Measurements from ENCODE around the gene WIF1. TPM values are rescaled to one million over a fixed set of nuclear protein-coding genes. Genes with fewer than 3 reads are reported as not detected.

The WIF1 gene
- total RNA-seq, 1 donor from 2014 or later = 97.0 TPM

DNA sequence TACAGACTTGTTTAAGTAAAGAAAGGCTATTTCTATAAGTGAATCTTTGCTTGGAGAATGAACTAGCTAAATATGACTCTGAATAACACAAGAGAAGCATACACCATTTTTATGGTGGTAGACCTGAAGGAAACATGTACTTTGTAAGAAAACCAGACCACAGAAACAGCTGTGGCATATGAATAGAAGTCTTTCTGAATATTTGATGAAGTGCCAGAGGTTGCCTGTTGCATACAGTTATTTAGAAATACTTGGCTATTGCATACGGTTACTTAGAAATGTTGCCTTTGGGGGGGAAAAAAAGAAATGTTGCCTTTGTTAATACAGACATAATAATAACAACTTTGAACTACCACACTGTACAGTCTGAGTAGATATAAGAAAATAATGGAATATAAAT, 31.5 kb upstream of the WIF1 start:
- ATAC-seq = no peak
- Histone ChIP-seq H3K36me3 (no peaks in the 10 kb centered on the region), H3K4me3 (no peak overlapping the region), H3K4me1 (no peaks in the 10 kb centered on the region), H3K27ac (no peak overlapping the region), H3K27me3 (ENCODE audit: low read depth) (no peaks in the 10 kb centered on the region), H3K9me3 (no peaks in the 10 kb centered on the region)
- intact Hi-C loops (cut with DNase I) = no loop called here
- DNase-seq = no peak
- TF ChIP-seq CTCF (IDR thresholded peaks at IDR 0.05) = no peak

DNA sequence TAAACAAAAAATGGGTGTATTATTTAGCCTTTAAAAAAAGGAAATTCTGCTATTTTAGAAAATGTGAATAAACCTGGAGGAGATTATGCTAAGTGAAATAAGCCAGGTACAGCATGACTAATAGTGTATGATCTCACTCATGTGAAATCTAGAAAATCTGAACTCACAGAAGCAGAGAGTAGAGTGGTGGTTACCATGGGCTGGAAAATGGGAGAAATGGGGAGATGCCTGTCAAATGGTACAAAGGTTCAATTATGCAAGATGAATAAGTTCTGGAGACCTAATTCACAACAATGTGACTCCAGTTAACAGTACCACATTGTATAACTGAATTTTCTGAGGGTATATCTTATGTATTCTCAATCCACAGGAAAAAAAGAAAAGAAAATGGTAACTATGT, 30.9 kb upstream of the WIF1 start:
- Histone ChIP-seq H3K27ac (no peak overlapping the region), H3K4me3 (no peak overlapping the region), H3K27me3 (ENCODE audit: low read depth) (no peaks in the 10 kb centered on the region), H3K4me1 (no peaks in the 10 kb centered on the region), H3K9me3 (no peaks in the 10 kb centered on the region), H3K36me3 (no peaks in the 10 kb centered on the region)
- no peak for TF ChIP-seq CTCF (IDR thresholded peaks at IDR 0.05)
- DNase-seq (no peak), ATAC-seq (no peak)
- intact Hi-C loops (cut with DNase I) = no loop called here

GRCh38 chr12:65147312-65147905, 26.3 kb upstream of the WIF1 start:
- no peak overlapping the region for H3K4me3 ChIP-seq
- no peak overlapping the region for H3K27ac ChIP-seq
- H3K9me3 ChIP-seq = no peaks in the 10 kb centered on the region
- DNase-seq (no peak), ATAC-seq (no peak)
- no peaks in the 10 kb centered on the region for H3K27me3 ChIP-seq (ENCODE audit: low read depth)
- intact Hi-C loops (cut with DNase I) = no loop called here
- TF ChIP-seq CTCF (IDR thresholded peaks at IDR 0.05) = no peak
- H3K4me1 ChIP-seq = no peaks in the 10 kb centered on the region
- no peaks in the 10 kb centered on the region for H3K36me3 ChIP-seq

DNA sequence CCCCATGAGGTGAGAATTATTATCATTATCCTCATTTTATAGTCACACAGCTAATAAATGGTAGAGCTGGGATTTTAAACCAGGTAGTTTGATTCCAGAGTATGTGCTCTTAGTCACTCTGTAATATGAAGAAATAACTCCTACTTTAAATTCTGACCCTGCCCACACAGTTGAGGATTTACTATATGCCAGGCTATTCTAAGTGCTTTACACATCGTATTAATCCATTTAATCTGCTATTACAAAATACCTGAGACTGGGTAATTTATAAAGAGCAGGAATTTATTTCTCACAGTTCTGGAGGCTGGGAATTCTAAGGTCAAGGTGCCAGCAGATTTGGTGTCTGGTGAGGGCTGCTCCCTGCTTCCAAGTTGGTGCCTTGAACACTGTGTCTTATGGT, 19.6 kb upstream of the WIF1 start:
- TF ChIP-seq CTCF (IDR thresholded peaks at IDR 0.05) = no peak
- ATAC-seq (no peak), DNase-seq (no peak)
- intact Hi-C loops (cut with DNase I) = no loop called here
- H3K9me3 ChIP-seq = peaks cover 7% of the 10 kb centered on the region
- H3K4me3 ChIP-seq = no peak overlapping the region
- H3K27me3 ChIP-seq (ENCODE audit: low read depth) = no peaks in the 10 kb centered on the region
- no peaks in the 10 kb centered on the region for H3K36me3 ChIP-seq
- no peaks in the 10 kb centered on the region for H3K4me1 ChIP-seq
- H3K27ac ChIP-seq = no peak overlapping the region

DNA sequence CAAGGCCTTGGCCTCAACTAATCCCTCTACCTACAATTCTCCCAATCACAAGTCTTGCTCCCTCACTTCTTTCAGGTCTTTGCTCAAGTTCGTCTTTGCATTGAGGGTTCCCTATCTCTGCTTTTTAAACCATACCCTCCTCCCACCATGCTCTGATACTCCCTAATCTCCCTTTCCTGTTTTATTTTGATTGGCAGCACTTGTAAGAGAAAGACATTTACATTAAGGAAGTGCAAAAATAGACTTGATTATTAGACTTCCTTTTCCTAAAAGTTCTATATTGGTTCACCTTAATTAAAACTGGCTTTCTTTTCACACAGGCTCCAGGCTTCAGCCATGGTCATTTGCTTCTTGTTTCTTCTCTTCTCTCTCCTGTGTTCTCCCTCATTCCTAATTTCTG, 18.3 kb upstream of the WIF1 start:
- Histone ChIP-seq H3K27me3 (ENCODE audit: low read depth) (no peaks in the 10 kb centered on the region), H3K27ac (no peak overlapping the region), H3K4me3 (no peak overlapping the region), H3K36me3 (no peaks in the 10 kb centered on the region), H3K4me1 (no peaks in the 10 kb centered on the region), H3K9me3 (peaks cover 10% of the 10 kb centered on the region)
- intact Hi-C loops (cut with DNase I) = no loop called here
- DNase-seq (no peak), ATAC-seq (no peak)
- TF ChIP-seq CTCF (IDR thresholded peaks at IDR 0.05) = no peak

GRCh38 chr12:65133879-65134278, 12.8 kb upstream of the WIF1 start:
- Histone ChIP-seq H3K9me3 (peaks cover 10% of the 10 kb centered on the region), H3K27ac (no peak overlapping the region), H3K27me3 (ENCODE audit: low read depth) (no peaks in the 10 kb centered on the region), H3K36me3 (no peaks in the 10 kb centered on the region), H3K4me3 (no peak overlapping the region), H3K4me1 (no peaks in the 10 kb centered on the region)
- ATAC-seq (no peak), DNase-seq (no peak)
- no peak for TF ChIP-seq CTCF (IDR thresholded peaks at IDR 0.05)
- intact Hi-C loops (cut with DNase I) = no loop called here
